Activated naive CD4-positive, alpha-beta T cell treated with anti-CD3 and anti-CD28 coated beads, Interleukin-2, amount 50 U/mL, for 72 hours (primary cell): ENCODE data around the gene SOST. TPM values are rescaled to one million over a fixed set of nuclear protein-coding genes. Genes with fewer than 3 reads are reported as not detected.

Source experiments
- ATAC-seq, 2 donors: fragments of 150-1000 bp; cut with Tn5 transposase; 2 replicates each; pipeline ENCODE4 v1.10.0; 2021; ENCODE audit warnings: mild to moderate bottlenecking in 2 of 2, moderate library complexity in 2 of 2
- DNase-seq, 2 donors: peaks; one replicate each; pipeline ENCODE4 v3.0.0; 2021 to 2022; ENCODE audit warnings: low spot score in 2 of 2
- H3K27ac Mint-ChIP-seq, 2 donors: one replicate each; pipeline ENCODE4 v1.8.0; 2022; ENCODE audit warnings: mild to moderate bottlenecking in 2 of 2, mixed read lengths in 2 of 2
- H3K36me3 Mint-ChIP-seq, 2 donors: one replicate each; pipeline ENCODE4 v1.8.0; 2022; ENCODE audit warnings: mixed read lengths in 2 of 2
- H3K9me3 Mint-ChIP-seq, 2 donors: one replicate each; pipeline ENCODE4 v1.8.0; 2022; ENCODE audit warnings: mixed read lengths in 2 of 2
- total RNA-seq, 2 donors: library from RNA; stranded (reverse); gene quantifications; one replicate each; pipeline ENCODE4 v1.2.3, GENCODE V29; 2022

SOST gene
- total RNA-seq, 2 donors from 2014 or later: not detected

DNA sequence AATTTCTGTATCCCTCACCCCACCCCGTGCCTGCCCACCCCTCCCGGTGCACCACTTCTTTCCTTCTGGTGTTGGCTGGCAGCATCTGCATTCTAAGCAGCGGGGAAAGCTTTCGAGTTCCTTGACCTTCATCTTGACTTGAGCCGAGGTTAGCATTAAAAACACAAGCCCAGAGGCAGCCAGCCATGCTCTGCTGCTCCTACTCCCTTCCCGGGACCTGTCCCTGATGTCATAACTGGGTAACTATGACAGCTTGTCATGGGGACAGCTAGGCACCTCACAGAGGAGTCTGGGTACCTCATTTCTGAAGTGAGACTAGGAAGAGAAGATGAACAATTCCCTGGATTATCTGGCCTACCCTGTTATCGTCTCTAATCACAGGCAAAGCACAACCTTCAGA lies 21.5 kb upstream of the SOST start, which contains the start of gene CFAP97D1:
Gene CFAP97D1 (plus strand): TSS at position 301 of the 400 bp plus-strand sequence. CDS start 28 bp downstream, at position 329.
- H3K27ac Mint-ChIP-seq: no peak within 1 kb of the TSS
- no peak for ATAC-seq
- H3K9me3 Mint-ChIP-seq: no peaks in the 10 kb centered on the region
- DNase-seq: no peak
- peaks cover 0 to 4% of the 10 kb centered on the region in 2 donors for H3K36me3 Mint-ChIP-seq

DNA sequence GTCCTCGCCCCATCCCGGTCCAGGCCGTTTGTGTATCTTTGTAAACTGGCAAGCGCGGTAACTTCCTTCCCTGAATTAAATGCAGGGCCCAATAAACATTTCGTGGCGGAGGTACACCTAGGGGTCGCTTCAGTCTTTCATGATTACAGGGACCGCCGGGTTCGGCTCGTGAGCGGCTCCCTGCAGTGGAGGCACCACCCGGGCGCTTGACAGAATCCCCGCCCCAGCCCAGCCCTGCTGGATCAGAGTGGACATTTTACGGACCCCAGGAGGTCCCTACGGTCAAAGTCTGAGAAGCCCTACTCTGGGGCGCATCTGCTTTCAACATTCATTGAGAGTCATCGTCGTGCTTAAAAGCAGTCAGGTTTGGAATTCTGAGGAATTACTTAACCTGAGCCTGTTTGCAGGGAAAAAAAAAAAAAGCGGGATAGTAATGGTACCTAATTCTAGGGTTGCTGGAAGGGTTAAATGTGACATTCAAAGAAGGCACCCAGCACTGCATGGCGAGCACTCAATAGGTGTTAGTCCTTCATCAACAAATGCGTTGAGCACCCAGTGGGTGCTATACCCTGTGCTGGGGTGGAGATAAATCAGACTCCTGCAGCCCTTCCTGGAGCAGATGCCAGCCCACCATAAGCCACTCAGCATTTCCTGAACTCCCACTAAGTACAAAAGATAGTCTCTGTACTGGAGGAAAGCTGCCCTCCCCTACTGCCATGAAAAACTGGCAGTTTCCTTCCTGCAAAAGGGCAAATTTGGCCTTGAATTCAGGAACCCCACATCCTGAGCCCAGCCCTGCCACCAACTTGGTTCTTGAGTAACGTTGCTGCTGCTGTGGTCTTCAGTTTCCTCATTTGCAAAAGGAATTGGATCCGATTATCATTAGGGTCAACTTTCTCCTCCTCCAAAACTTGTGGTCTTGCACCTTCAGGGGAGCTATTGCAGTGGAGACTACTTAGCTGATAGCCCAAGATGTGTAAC lies 20.8 kb upstream of the SOST start:
- peaks cover 0 to 4% of the 10 kb centered on the region in 2 donors for H3K36me3 Mint-ChIP-seq
- ATAC-seq (peak in 1 of 2 donors; percentile 8), DNase-seq (no peak)
- no peak overlapping the region for H3K27ac Mint-ChIP-seq
- H3K9me3 Mint-ChIP-seq: no peaks in the 10 kb centered on the region

DNA sequence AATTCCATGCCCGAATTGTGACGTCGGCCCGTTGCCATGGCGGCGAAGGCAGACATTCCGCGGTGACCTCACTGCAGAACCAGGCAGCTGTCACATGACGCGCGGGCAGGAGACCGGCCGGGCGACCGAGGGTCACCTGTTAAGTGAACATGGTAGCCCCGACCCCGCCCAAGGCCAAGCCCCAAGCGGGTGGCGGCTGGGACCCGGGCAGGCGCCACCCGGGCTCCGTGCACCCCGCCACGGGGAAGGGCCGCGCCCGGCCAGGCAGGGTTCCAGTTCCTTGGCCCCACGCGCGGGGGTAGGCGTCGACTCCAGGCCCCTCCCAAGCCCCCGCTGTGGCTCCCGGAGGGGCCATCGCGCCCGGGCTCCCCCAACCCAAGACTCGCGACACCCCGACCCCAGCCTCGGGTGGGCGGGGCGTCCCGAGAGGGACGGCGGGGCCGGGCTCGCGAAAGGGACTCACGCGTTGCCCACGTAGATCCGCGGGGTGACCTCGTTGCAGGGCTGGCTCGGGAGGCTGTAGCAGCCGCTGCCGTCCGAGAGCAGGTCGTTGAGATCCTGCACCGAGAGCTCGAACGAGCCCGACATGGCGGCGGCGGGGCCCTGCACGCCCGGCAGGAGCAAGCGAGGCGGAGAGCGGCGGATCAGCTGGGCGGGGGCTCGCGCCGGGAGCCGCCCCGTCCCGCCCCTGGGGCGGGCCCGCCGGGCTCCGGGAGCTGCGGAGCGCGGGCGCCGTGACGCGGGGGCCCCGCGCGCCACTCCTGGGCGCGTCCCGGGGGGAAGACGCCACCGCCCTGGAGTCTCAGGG lies 19.9 kb upstream of the SOST start, which contains the start of gene DUSP3:
Gene DUSP3 (minus strand): TSS at position 641 of the 808 bp plus-strand sequence. CDS start 53 bp downstream, at position 588.
- Mint-ChIP-seq H3K27ac (peak within 1 kb of the TSS; percentile 68 to 85), H3K9me3 (no peaks in the 10 kb centered on the region), H3K36me3 (peaks cover 3 to 4% of the 10 kb centered on the region in 2 donors)
- DNase-seq (peak; percentile 75 to 82), ATAC-seq (peak; percentile 94 to 98)

- ATAC-seq (no peak), DNase-seq (no peak)
- no peaks in the 10 kb centered on the region for H3K9me3 Mint-ChIP-seq
- peaks cover 4 to 17% of the 10 kb centered on the region in 2 donors for H3K36me3 Mint-ChIP-seq
- H3K27ac Mint-ChIP-seq: peak overlapping the region in 1 of 2 donors; percentile 81
Observed at GRCh38 chr17:43774304-43775250, 16.0 kb upstream of the SOST start.

DNA sequence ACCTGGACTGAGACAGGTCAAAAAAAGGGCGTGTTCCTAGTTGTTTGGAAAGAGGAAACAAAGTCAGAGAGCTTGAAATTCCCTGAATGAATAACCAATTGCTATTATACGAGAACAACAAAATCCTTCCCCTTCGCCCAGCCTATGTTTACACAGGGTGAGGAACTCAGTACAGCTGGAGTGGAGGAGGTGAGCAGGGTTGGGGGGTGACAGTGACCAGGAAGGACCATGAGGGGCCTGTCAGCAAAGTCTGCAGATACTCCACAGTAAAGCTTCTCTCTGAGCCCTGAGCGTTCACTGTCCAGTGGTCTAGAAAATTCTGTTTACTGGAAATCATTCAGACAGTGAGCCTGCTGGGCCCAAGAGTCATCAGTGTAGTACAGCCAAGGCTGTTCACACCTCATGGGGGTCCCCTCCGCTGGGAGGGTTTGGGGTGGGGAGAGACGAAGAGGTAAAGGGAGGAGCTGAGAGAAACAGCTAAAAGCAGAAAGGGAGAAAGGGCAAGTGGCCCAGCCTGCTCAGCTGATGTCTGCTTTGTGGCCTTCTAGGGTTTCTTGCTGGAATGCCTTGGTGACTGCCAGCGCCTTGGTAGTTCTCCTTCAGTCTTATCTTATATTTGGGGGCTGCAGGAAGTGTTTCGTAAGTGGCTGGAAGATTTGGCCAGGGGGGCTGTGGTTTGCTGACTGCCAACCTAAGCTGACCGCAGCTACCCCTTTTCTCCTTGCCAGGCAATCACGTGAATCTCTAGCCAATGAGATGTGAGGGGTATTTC lies 14.5 kb upstream of the SOST start:
- Mint-ChIP-seq H3K9me3 (no peaks in the 10 kb centered on the region), H3K27ac (peak overlapping the region; percentile 36 to 79), H3K36me3 (peaks cover 0 to 17% of the 10 kb centered on the region in 2 donors)
- DNase-seq: no peak
- ATAC-seq: no peak

GRCh38 chr17:43771463-43771862 lies 12.9 kb upstream of the SOST start:
- peaks cover 0 to 17% of the 10 kb centered on the region in 2 donors for H3K36me3 Mint-ChIP-seq
- H3K9me3 Mint-ChIP-seq: no peaks in the 10 kb centered on the region
- ATAC-seq (no peak), DNase-seq (no peak)
- no peak overlapping the region for H3K27ac Mint-ChIP-seq

DNA sequence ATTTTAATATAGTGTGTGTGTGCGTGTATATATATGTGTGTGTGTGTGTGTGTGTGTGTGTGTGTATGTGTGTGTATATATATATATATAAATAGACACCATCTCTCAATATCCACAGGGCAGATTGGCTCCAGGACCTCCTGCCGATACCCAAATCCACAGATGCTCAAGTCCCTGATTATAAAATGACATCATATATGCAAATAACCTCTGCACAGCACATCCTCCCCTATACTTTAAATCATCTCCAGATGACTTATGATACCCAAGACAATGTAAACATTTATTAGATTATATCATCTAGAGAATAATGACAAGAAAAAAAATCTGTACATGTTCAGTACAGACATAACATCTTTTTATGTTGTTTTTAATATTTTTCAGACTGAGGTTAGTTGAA lies 12.4 kb upstream of the SOST start:
- no peaks in the 10 kb centered on the region for H3K9me3 Mint-ChIP-seq
- ATAC-seq: no peak
- no peak overlapping the region for H3K27ac Mint-ChIP-seq
- peaks cover 0 to 17% of the 10 kb centered on the region in 2 donors for H3K36me3 Mint-ChIP-seq
- DNase-seq: no peak

GRCh38 chr17:43769859-43770258 lies 11.3 kb upstream of the SOST start:
- DNase-seq: no peak
- peaks cover 0 to 17% of the 10 kb centered on the region in 2 donors for H3K36me3 Mint-ChIP-seq
- no peak for ATAC-seq
- H3K27ac Mint-ChIP-seq: no peak overlapping the region
- H3K9me3 Mint-ChIP-seq: no peaks in the 10 kb centered on the region

- Mint-ChIP-seq H3K36me3 (peaks cover 0 to 17% of the 10 kb centered on the region in 2 donors), H3K9me3 (no peaks in the 10 kb centered on the region), H3K27ac (no peak overlapping the region)
- no peak for ATAC-seq
- DNase-seq: no peak
Observed at GRCh38 chr17:43769426-43769825, 10.8 kb upstream of the SOST start.

DNA sequence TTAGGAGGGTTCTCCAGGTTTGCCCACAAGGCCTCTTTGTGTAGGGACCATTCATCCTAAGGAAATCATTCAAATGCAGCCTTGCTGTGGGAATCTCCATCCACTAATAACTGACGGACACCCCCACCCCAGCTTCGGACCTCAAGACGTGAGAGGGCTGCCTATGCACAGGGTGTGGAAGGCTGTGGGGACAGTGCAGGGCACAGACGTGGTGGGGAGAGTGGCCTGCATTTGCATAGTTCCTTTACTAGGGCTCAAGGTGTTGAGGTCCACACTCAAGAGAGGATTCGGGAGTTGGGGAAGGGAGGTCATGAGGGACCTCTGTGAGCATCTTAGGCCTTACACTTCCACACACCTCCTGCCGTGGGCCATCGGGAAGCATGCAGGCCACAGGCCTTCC lies 10.4 kb upstream of the SOST start:
- ATAC-seq (no peak), DNase-seq (no peak)
- H3K27ac Mint-ChIP-seq: no peak overlapping the region
- peaks cover 0 to 17% of the 10 kb centered on the region in 2 donors for H3K36me3 Mint-ChIP-seq
- no peaks in the 10 kb centered on the region for H3K9me3 Mint-ChIP-seq

DNA sequence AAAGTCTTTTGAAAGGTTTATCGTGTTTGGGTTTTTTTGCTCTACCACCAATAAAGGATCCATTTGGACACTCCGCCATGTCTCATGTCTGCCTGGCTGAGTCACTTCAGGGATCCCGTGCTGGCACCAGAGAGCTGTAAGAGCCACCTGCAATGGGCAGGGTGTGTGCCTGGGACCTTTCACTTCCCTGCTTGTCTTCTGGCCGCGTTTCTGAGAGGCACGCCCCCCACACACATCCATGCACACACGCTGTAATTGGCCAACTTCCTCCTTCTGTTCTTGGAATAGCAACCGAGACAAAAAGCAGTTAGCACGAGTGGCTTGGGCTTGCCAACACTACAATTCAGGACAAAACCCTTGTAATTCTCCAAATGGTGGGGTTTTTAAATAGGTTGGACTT lies 9.8 kb upstream of the SOST start:
- DNase-seq: no peak
- no peak overlapping the region for H3K27ac Mint-ChIP-seq
- no peaks in the 10 kb centered on the region for H3K9me3 Mint-ChIP-seq
- no peak for ATAC-seq
- peaks cover 0 to 13% of the 10 kb centered on the region in 2 donors for H3K36me3 Mint-ChIP-seq

- no peak for DNase-seq
- peaks cover 0 to 6% of the 10 kb centered on the region in 2 donors for H3K36me3 Mint-ChIP-seq
- H3K27ac Mint-ChIP-seq: no peak overlapping the region
- ATAC-seq: no peak
- H3K9me3 Mint-ChIP-seq: no peaks in the 10 kb centered on the region
Observed at GRCh38 chr17:43767713-43768059, 9.1 kb upstream of the SOST start.

- ATAC-seq: no peak
- DNase-seq: no peak
- no peaks in the 10 kb centered on the region for H3K9me3 Mint-ChIP-seq
- no peak overlapping the region for H3K27ac Mint-ChIP-seq
- H3K36me3 Mint-ChIP-seq: peaks cover 0 to under 1% of the 10 kb centered on the region in 2 donors
Observed at GRCh38 chr17:43767053-43767712, 8.6 kb upstream of the SOST start.

DNA sequence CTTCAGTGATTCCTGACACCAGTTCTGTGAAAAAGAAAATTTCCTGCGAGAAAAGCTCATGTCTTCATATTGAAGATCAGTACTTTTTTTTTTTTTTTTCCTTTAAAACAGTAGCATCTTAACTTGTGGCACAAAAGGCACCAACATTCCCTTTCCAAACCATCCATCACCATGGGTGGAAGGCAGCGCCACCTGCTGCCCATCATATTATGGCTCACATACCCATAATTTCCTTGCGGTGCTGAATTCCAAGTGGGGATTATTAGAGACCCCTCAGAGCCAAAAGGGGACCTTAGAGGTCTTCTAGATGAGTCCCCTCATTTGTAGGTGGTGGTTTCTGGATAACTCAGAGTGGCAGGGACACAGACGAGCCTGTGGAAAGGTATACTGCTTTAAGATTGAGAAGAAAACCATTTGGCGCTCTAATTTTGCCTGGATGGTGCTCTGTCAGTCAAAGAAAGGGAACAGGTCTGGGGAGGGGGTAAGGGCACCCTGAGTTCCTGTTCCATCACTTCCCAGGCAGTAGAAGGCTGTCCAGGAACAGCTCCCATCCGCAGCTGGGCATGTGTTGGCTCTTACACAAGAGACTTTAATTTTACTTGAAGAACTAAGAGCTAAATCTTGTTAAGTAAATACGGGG lies 7.9 kb upstream of the SOST start:
- ATAC-seq (no peak), DNase-seq (peak in 1 of 2 donors; percentile 50)
- Mint-ChIP-seq H3K27ac (no peak overlapping the region), H3K36me3 (no peaks in the 10 kb centered on the region), H3K9me3 (no peaks in the 10 kb centered on the region)
